ENCODE results near the gene UEVLD. TPM values are rescaled to one million over a fixed set of nuclear protein-coding genes. Genes with fewer than 3 reads are reported as not detected.

UEVLD gene
- total RNA-seq, 1 donor from 2014 or later = 15.6 TPM

DNA sequence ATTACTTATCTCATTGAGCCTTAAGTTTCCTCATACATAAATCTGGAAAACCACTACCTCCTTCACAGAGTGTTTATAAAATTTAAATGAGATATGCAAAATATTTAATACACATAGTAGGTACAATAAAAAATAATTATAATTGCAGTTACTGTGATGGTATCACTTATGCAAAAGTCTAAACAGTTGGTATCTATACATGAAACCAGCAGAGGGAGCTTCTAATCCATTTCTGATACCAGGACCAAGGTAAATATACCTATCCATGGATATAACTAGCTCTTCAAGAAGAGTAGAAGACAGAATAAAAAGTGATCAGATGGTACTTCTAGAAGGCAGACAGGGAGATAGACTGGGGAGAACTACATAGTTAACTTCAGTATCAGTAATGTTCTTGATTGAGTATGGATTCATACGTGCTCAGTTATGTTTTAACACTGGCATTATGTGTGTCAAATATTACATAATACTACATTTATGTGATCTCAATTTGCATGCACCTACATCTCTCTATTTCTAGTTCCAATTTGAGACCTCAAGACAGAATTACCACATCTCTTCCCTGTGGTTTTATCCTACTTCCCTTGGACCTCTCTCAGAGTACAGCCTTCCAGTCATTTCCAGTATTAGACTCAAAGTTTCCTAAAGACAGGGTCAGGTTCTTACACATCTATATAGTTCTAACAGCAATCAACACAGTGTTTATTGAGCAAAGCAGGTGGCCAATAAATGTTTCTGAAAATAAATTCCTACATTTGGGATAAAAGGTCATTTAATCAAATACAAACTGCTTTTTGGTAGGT, 48.1 kb downstream of the UEVLD start:
- Mint-ChIP-seq H3K4me1 (no peaks in the 10 kb centered on the region), H3K27me3 (ENCODE audit: low read depth) (no peaks in the 10 kb centered on the region), H3K27ac (no peak overlapping the region), H3K9me3 (no peaks in the 10 kb centered on the region), H3K36me3 (peaks cover 10% of the 10 kb centered on the region), H3K4me3 (no peak overlapping the region)
- no peak for TF ChIP-seq CTCF (IDR thresholded peaks at IDR 0.05; ENCODE audit: unreplicated experiment)
- no peak for DNase-seq (ENCODE audit: low spot score in 2 of 2, unreplicated experiment in 2 of 2)

GRCh38 chr11:18536209-18536608, 52.3 kb downstream of the UEVLD start:
- no peaks in the 10 kb centered on the region for H3K4me1 Mint-ChIP-seq
- no peaks in the 10 kb centered on the region for H3K27me3 Mint-ChIP-seq (ENCODE audit: low read depth)
- no peak overlapping the region for H3K4me3 Mint-ChIP-seq
- TF ChIP-seq CTCF (IDR thresholded peaks at IDR 0.05; ENCODE audit: unreplicated experiment) = no peak
- DNase-seq (ENCODE audit: low spot score in 2 of 2, unreplicated experiment in 2 of 2) = no peak
- H3K27ac Mint-ChIP-seq = no peak overlapping the region
- H3K9me3 Mint-ChIP-seq = no peaks in the 10 kb centered on the region
- H3K36me3 Mint-ChIP-seq = peaks cover 2% of the 10 kb centered on the region

DNA sequence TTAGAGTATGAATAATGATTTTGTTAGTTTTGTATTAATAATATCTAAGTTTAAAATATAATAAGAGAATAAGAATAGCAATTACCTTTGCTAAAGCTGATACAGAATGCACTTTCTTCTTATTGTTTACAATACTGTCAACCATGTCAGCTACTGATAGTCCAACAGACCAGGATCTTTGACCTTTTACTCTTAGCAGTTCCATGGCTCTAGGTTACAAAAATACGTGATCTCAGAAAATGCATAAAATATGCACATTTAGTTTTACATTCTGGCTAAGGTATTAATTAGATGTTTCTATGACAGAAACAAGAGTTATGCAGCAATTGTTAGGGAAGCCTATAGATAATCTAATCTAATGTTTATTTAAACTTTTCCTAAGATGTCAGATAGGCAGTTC, 54.3 kb downstream of the UEVLD start:
- peaks cover 2% of the 10 kb centered on the region for H3K36me3 Mint-ChIP-seq

GRCh38 chr11:18533365-18533764, 55.2 kb downstream of the UEVLD start:
- no peak for DNase-seq (ENCODE audit: low spot score in 2 of 2, unreplicated experiment in 2 of 2)
- Mint-ChIP-seq H3K36me3 (peaks cover 2% of the 10 kb centered on the region), H3K27ac (no peak overlapping the region), H3K4me1 (no peaks in the 10 kb centered on the region), H3K27me3 (ENCODE audit: low read depth) (no peaks in the 10 kb centered on the region), H3K9me3 (no peaks in the 10 kb centered on the region), H3K4me3 (no peak overlapping the region)
- no peak for TF ChIP-seq CTCF (IDR thresholded peaks at IDR 0.05; ENCODE audit: unreplicated experiment)

More for the DNA sequence above, 54.3 kb downstream of the UEVLD start:
- Mint-ChIP-seq H3K4me3 (no peak overlapping the region), H3K27me3 (ENCODE audit: low read depth) (no peaks in the 10 kb centered on the region), H3K4me1 (no peaks in the 10 kb centered on the region), H3K9me3 (no peaks in the 10 kb centered on the region), H3K27ac (no peak overlapping the region)
- DNase-seq (ENCODE audit: low spot score in 2 of 2, unreplicated experiment in 2 of 2) = no peak
- TF ChIP-seq CTCF (IDR thresholded peaks at IDR 0.05; ENCODE audit: unreplicated experiment) = no peak

GRCh38 chr11:18527512-18527911, 61.0 kb downstream of the UEVLD start:
- no peak for TF ChIP-seq CTCF (IDR thresholded peaks at IDR 0.05; ENCODE audit: unreplicated experiment)

More at GRCh38 chr11:18527512-18527911, 61.0 kb downstream of the UEVLD start:
- no peaks in the 10 kb centered on the region for H3K9me3 Mint-ChIP-seq
- no peak for DNase-seq (ENCODE audit: low spot score in 2 of 2, unreplicated experiment in 2 of 2)
- H3K27me3 Mint-ChIP-seq (ENCODE audit: low read depth) = no peaks in the 10 kb centered on the region
- peaks cover 19% of the 10 kb centered on the region for H3K4me1 Mint-ChIP-seq
- H3K27ac Mint-ChIP-seq = peak overlapping the region; percentile 100
- peaks cover 10% of the 10 kb centered on the region for H3K36me3 Mint-ChIP-seq
- H3K4me3 Mint-ChIP-seq = peak overlapping the region; percentile 98

Measured in mesothelial cell of epicardium (in vitro differentiated cells).